IPS-18a (cell line): ENCODE data around the gene SLC6A4.
A peak's percentile ranks its signal among the peaks of the same experiment; 100 is the strongest.

Experiments
- H3K27ac ChIP-seq: one replicate; pipeline ENCODE4 v1.5.1; 2013; ENCODE audit warnings: low read length
- H3K27me3 ChIP-seq: one replicate; pipeline ENCODE4 v1.6.1; 2013; ENCODE audit warnings: mild to moderate bottlenecking, low read length; ENCODE audit not compliant: control insufficient read depth, insufficient read depth
- H3K36me3 ChIP-seq: one replicate; pipeline ENCODE4 v1.6.1; 2013; ENCODE audit warnings: low read depth, low read length; ENCODE audit not compliant: control insufficient read depth
- H3K4me1 ChIP-seq: one replicate; pipeline ENCODE4 v1.6.1; 2013; ENCODE audit warnings: low read depth, low read length; ENCODE audit not compliant: control insufficient read depth
- H3K4me3 ChIP-seq: one replicate; pipeline ENCODE4 v1.5.1; 2013; ENCODE audit warnings: low read length
- H3K9ac ChIP-seq: one replicate; pipeline ENCODE4 v1.6.1; 2013; ENCODE audit warnings: mild to moderate bottlenecking, low read length, moderate library complexity
- H3K9me3 ChIP-seq: one replicate; pipeline ENCODE4 v1.6.1; 2013; ENCODE audit warnings: low read depth, low read length; ENCODE audit not compliant: control insufficient read depth

The SLC6A4 gene

GRCh38 chr17:30235386-30236296 is at the start of gene SLC6A4:
SLC6A4 (minus strand) TSS chr17:30235697; CDS start chr17:30221958, 13,739 bp downstream.
- H3K4me3 ChIP-seq: peak within 1 kb of the TSS; percentile 54
- H3K9me3 ChIP-seq: no peaks in the 10 kb centered on the region
- H3K27me3 ChIP-seq: peaks cover 83% of the 10 kb centered on the region
- peaks cover 17% of the 10 kb centered on the region for H3K4me1 ChIP-seq
- H3K9ac ChIP-seq: no peak within 1 kb of the TSS
- no peak within 1 kb of the TSS for H3K27ac ChIP-seq
- H3K36me3 ChIP-seq: no peaks in the 10 kb centered on the region

GRCh38 chr17:30279156-30279555 is 43.7 kb upstream of the SLC6A4 start:
- Histone ChIP-seq H3K27ac (no peak overlapping the region), H3K4me3 (no peak overlapping the region), H3K27me3 (no peaks in the 10 kb centered on the region), H3K4me1 (no peaks in the 10 kb centered on the region), H3K9ac (no peak overlapping the region), H3K36me3 (peaks cover 39% of the 10 kb centered on the region), H3K9me3 (no peaks in the 10 kb centered on the region)

- no peak overlapping the region for H3K4me3 ChIP-seq
- peaks cover 43% of the 10 kb centered on the region for H3K36me3 ChIP-seq
- H3K27ac ChIP-seq: no peak overlapping the region
- H3K4me1 ChIP-seq: no peaks in the 10 kb centered on the region
- H3K9ac ChIP-seq: no peak overlapping the region
- no peaks in the 10 kb centered on the region for H3K9me3 ChIP-seq
- H3K27me3 ChIP-seq: no peaks in the 10 kb centered on the region
Observed at GRCh38 chr17:30278032-30278431, 42.5 kb upstream of the SLC6A4 start.

- H3K27ac ChIP-seq: no peak overlapping the region
- H3K4me3 ChIP-seq: no peak overlapping the region
- no peak overlapping the region for H3K9ac ChIP-seq
- no peaks in the 10 kb centered on the region for H3K9me3 ChIP-seq
- H3K27me3 ChIP-seq: no peaks in the 10 kb centered on the region
- peaks cover 60% of the 10 kb centered on the region for H3K36me3 ChIP-seq
- no peaks in the 10 kb centered on the region for H3K4me1 ChIP-seq
Observed at GRCh38 chr17:30275911-30276310, 40.4 kb upstream of the SLC6A4 start.

- Histone ChIP-seq H3K9ac (no peak overlapping the region), H3K4me1 (no peaks in the 10 kb centered on the region), H3K27ac (no peak overlapping the region), H3K4me3 (no peak overlapping the region), H3K9me3 (no peaks in the 10 kb centered on the region), H3K36me3 (peaks cover 59% of the 10 kb centered on the region), H3K27me3 (no peaks in the 10 kb centered on the region)
Observed at GRCh38 chr17:30274887-30275286, 39.4 kb upstream of the SLC6A4 start.

GRCh38 chr17:30273373-30273772 is 37.9 kb upstream of the SLC6A4 start:
- Histone ChIP-seq H3K27ac (no peak overlapping the region), H3K9ac (no peak overlapping the region), H3K9me3 (no peaks in the 10 kb centered on the region), H3K27me3 (no peaks in the 10 kb centered on the region), H3K4me3 (no peak overlapping the region), H3K4me1 (no peaks in the 10 kb centered on the region), H3K36me3 (peaks cover 57% of the 10 kb centered on the region)

- no peak overlapping the region for H3K27ac ChIP-seq
- H3K27me3 ChIP-seq: no peaks in the 10 kb centered on the region
- H3K4me1 ChIP-seq: no peaks in the 10 kb centered on the region
- H3K36me3 ChIP-seq: peaks cover 69% of the 10 kb centered on the region
- H3K9me3 ChIP-seq: no peaks in the 10 kb centered on the region
- H3K9ac ChIP-seq: no peak overlapping the region
- no peak overlapping the region for H3K4me3 ChIP-seq
Observed at GRCh38 chr17:30271102-30271501, 35.6 kb upstream of the SLC6A4 start.

- no peak overlapping the region for H3K27ac ChIP-seq
Observed at GRCh38 chr17:30267625-30268024, 32.1 kb upstream of the SLC6A4 start.

GRCh38 chr17:30263552-30264333 is 28.2 kb upstream of the SLC6A4 start:
- Histone ChIP-seq H3K4me1 (no peaks in the 10 kb centered on the region), H3K9me3 (no peaks in the 10 kb centered on the region), H3K27ac (no peak overlapping the region), H3K4me3 (no peak overlapping the region), H3K9ac (no peak overlapping the region), H3K27me3 (no peaks in the 10 kb centered on the region), H3K36me3 (peaks cover 65% of the 10 kb centered on the region)

More at GRCh38 chr17:30267625-30268024, 32.1 kb upstream of the SLC6A4 start:
- Histone ChIP-seq H3K4me1 (no peaks in the 10 kb centered on the region), H3K4me3 (no peak overlapping the region), H3K9ac (no peak overlapping the region), H3K27me3 (no peaks in the 10 kb centered on the region), H3K9me3 (no peaks in the 10 kb centered on the region), H3K36me3 (peaks cover 76% of the 10 kb centered on the region)

GRCh38 chr17:30256756-30257506 is 21.4 kb upstream of the SLC6A4 start:
- Histone ChIP-seq H3K36me3 (peaks cover 24% of the 10 kb centered on the region), H3K27ac (no peak overlapping the region)

GRCh38 chr17:30254150-30254549 is 18.7 kb upstream of the SLC6A4 start:
- H3K27ac ChIP-seq: no peak overlapping the region
- no peaks in the 10 kb centered on the region for H3K9me3 ChIP-seq
- no peaks in the 10 kb centered on the region for H3K4me1 ChIP-seq
- peaks cover 12% of the 10 kb centered on the region for H3K36me3 ChIP-seq
- H3K27me3 ChIP-seq: no peaks in the 10 kb centered on the region
- no peak overlapping the region for H3K9ac ChIP-seq
- H3K4me3 ChIP-seq: no peak overlapping the region

More at GRCh38 chr17:30256756-30257506, 21.4 kb upstream of the SLC6A4 start:
- Histone ChIP-seq H3K9ac (no peak overlapping the region), H3K27me3 (no peaks in the 10 kb centered on the region), H3K4me1 (no peaks in the 10 kb centered on the region), H3K9me3 (no peaks in the 10 kb centered on the region), H3K4me3 (no peak overlapping the region)
